GM12801 (cell line): ENCODE measurements around the gene SURF2.

Experiments
- TF ChIP-seq, protein P1 (sequence below): IDR thresholded peaks from one replicate; pipeline ENCODE4 v1.5.1; 2011; ENCODE audit warnings: control low read depth; ENCODE audit not compliant: insufficient read length; ENCODE audit errors: extremely low read depth

Gene SURF2

DNA sequence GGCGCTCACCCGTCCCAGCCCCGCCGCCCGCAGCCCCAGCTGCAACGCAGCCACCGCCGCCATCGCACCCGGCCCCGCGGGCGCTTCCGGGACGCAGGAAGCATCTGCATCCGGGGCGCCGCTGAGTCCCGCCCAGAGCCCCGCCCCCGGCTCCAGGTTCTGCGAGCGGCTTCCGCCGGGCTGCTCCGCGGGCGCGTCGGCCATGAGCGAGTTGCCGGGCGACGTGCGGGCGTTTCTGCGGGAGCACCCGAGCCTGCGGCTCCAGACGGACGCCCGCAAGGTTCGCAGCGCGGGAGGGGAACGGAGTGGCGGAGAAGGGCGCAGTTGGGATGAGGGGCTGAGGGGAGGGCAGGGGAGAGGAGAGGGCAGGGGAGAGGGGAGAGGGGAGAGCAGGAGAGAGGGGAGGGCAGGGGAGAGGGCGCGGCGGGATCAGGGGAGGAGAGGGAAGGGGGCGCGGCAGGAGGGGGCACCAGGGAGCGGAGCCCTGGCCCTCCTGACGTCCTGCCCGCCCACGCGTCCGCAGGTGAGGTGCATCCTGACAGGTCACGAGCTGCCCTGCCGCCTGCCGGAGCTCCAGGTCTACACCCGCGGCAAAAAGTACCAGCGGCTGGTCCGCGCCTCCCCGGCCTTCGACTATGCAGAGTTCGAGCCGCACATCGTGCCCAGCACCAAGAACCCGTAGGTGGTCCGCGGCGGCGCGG is at the start of gene SURF2, which contains the start of gene SURF1:
TSS of gene SURF2 (plus strand) at position 160 of the 701 bp plus-strand sequence. CDS start at position 203, 43 bp downstream.
TSS of gene SURF1 (minus strand) at position 97 of the 701 bp plus-strand sequence. CDS start at position 63, 34 bp downstream.
- TF ChIP-seq, protein P1, sequence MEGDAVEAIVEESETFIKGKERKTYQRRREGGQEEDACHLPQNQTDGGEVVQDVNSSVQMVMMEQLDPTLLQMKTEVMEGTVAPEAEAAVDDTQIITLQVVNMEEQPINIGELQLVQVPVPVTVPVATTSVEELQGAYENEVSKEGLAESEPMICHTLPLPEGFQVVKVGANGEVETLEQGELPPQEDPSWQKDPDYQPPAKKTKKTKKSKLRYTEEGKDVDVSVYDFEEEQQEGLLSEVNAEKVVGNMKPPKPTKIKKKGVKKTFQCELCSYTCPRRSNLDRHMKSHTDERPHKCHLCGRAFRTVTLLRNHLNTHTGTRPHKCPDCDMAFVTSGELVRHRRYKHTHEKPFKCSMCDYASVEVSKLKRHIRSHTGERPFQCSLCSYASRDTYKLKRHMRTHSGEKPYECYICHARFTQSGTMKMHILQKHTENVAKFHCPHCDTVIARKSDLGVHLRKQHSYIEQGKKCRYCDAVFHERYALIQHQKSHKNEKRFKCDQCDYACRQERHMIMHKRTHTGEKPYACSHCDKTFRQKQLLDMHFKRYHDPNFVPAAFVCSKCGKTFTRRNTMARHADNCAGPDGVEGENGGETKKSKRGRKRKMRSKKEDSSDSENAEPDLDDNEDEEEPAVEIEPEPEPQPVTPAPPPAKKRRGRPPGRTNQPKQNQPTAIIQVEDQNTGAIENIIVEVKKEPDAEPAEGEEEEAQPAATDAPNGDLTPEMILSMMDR = no peak

DNA sequence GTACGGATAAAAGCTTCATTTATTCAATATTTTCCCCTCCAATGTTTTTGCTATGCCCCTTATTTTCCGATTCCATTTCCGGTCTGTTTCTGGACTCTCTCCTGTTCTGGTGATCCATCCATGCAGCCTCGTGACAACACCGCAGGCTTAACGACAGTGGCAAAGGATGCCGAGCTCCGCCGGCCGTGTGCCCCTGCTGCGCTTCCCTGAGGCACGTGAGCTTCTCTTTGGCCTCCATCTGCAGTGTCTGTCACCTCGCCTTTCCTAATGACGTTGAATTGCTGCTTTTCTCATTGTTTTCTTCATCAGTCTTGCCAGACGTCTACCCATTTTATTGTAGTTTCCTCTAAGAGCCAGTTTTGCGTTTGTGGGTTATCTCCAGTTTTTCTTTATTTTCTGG is 49.0 kb upstream of the SURF2 start:
- TF ChIP-seq, protein P1 = no peak

DNA sequence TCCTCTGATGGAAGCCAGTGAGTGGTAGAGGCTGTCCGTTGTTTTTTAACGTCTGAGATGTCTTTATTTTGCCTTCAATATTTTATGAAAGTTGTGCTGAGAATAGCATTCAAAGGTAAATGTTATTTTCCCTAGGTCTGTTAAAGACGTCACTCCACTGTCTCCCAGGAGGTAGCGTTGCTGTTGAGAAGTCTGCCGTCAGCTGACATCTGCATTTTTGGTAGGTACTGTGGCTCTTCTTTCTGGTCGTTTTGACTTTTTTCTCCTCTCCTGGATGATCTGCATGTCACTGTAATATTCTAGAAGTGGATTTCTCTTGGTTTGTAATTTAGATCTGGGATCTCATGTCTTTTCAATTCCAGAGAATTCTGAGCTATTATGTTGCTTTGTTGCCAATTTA is 46.7 kb upstream of the SURF2 start:
- TF ChIP-seq, protein P1 = no peak

DNA sequence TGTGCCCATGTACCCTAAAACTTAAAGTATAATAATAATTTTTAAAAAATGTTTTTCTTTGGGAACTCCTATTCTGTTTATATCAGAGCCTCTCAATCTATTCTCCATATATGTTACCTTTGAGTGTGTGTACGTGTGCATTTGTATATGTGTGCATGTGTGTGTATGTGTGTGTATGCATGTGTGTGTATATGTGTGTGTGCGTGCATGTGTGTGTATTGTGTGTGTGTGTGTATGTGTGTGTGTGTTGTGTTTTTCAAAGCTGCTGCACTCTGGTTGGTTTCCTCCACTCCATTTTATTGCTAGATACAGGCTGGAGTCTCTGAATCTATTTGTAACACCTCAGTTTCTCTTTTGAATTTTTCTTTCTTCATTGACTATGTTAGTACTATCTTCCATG is 40.4 kb upstream of the SURF2 start:
- TF ChIP-seq, protein P1 = no peak

DNA sequence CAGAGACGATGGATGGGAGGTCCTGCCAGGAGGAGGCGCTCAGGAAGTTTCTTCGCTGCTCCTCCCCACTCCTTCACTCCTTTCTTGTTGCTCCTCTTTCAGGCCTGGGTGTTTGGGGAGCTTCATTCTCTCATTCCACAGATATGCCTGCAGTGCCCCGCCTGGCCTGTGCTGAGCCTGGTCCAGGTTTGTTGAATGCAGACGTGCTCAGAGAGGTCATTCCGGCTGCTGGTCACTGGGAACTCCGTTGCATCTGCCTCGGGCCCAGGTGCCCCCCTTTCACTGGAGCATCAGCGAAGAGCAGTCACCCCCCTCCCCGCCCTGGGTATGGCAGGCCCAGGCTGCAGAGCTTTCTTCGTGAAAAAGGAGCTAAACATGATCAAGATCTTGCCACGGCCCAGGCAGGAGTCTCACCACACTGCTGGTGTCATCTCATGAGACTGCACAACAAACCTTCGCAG is 35.9 kb upstream of the SURF2 start:
- TF ChIP-seq, protein P1 = no peak

DNA sequence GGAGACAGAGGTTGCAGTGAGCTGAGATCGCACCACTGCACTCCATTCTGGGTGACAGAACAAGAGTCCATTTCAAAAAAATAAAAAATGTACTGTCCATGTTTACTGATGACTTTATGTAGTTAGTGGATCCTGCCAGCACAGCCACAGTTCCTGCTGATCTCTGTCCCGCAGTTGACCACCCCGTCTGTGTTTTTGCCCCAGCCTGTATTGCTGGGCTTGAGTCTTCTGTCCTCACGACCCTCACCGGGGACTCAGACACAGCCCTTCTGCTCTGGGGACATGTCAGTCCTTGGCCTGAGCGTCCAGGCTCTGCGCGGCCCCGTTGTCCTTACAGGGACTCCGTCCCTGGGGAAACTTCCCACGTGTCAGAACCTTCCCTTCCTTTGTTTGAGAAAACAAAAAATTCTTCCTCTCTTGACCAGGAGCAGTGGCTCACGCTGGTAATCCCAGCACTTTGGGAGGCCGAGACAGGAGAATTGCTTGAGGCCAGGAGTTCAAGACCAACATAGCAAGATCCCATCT is 34.9 kb upstream of the SURF2 start:
- TF ChIP-seq, protein P1 = no peak

DNA sequence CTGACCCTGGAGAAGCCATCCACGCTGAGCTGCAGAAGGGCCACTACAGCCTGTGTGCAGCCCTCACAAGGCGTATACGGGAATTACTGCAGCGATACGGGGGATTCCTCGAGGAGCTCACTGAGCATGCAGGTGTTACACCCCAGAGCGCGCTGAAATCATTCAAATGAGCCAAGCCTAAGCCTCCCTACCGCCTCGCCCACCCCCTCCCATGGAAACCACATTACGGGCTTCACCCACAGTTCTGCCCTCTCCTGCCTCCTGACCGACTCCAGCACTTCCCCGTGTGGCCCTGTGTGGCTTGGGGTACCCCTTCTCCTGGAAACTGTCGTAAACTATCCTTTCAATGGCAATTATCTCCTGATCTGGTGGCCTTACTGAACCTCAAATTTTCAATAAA is 33.6 kb upstream of the SURF2 start:
- TF ChIP-seq, protein P1 = no peak
